ENCODE results near the gene ACTN1. TPM values are rescaled to one million over a fixed set of nuclear protein-coding genes. Genes with fewer than 3 reads are reported as not detected.

ACTN1 gene
- total RNA-seq, 1 experiment from 2014 or later: 212 TPM

DNA sequence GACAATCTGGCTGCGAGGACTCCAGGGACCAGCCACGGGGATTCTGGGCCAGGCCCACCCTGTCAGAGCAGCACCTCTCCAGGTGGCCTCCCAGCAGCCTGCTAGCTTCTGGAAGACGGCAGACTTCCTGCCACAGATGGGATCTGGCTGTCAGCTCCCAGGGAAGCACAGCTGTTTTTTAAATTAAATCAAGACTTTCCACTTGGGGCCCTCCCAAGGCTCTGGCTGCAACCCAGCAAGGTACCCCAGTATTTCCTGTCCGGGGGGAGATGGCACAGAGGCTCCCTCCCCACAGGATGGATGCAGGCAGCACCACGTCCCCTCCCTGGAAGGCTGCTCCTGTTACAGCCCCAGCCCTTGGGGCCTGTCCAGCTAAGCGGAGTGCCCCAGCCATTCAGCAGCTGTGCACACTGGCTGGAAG, 56.9 kb downstream of the ACTN1 start:
- ChIA-PET POLR2A (no interaction called here), CTCF (no interaction called here)
- no peaks in the 10 kb centered on the region for H3K27me3 ChIP-seq (ENCODE audit: control insufficient read depth, insufficient read depth, low read length)
- BruUV-seq (replicated peaks): no TSS peak
- 0 out of 2 replicates have a peak, but pooled peaks cover 2% of the 10 kb centered on the region for H3K36me3 ChIP-seq (ENCODE audit: control insufficient read depth, insufficient read depth, low read length)
- H3K27ac ChIP-seq (ENCODE audit: low read length): no peak overlapping the region
- no peak for DNase-seq (ENCODE audit: low read depth, low spot score)
- no peak overlapping the region for H3K4me3 ChIP-seq (ENCODE audit: low read depth in 2 of 2, low read length in 2 of 2)
- in situ Hi-C loops (cut with HindIII; ENCODE audit: low pct_unique_long_range_greater_than_20kb, low sequenced_read_pairs) (no loop called here), intact Hi-C loops (cut with micrococcal nuclease; ENCODE audit: unreplicated experiment) (no loop called here)
- TF ChIP-seq POLR2AphosphoS5 (IDR thresholded peaks at IDR 0.05; ENCODE audit: low read depth, low read length): no peak
- no peak for TF ChIP-seq TCF7L2 (IDR thresholded peaks at IDR 0.05; ENCODE audit: low read depth, low read length)
- TF ChIP-seq, protein P1, sequence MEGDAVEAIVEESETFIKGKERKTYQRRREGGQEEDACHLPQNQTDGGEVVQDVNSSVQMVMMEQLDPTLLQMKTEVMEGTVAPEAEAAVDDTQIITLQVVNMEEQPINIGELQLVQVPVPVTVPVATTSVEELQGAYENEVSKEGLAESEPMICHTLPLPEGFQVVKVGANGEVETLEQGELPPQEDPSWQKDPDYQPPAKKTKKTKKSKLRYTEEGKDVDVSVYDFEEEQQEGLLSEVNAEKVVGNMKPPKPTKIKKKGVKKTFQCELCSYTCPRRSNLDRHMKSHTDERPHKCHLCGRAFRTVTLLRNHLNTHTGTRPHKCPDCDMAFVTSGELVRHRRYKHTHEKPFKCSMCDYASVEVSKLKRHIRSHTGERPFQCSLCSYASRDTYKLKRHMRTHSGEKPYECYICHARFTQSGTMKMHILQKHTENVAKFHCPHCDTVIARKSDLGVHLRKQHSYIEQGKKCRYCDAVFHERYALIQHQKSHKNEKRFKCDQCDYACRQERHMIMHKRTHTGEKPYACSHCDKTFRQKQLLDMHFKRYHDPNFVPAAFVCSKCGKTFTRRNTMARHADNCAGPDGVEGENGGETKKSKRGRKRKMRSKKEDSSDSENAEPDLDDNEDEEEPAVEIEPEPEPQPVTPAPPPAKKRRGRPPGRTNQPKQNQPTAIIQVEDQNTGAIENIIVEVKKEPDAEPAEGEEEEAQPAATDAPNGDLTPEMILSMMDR (IDR thresholded peaks at IDR 0.05): no peak
- TF ChIP-seq SIN3A (IDR thresholded peaks at IDR 0.05; ENCODE audit: borderline replicate concordance, insufficient read depth, low read depth, low read length): no peak
- TF ChIP-seq, protein P2, sequence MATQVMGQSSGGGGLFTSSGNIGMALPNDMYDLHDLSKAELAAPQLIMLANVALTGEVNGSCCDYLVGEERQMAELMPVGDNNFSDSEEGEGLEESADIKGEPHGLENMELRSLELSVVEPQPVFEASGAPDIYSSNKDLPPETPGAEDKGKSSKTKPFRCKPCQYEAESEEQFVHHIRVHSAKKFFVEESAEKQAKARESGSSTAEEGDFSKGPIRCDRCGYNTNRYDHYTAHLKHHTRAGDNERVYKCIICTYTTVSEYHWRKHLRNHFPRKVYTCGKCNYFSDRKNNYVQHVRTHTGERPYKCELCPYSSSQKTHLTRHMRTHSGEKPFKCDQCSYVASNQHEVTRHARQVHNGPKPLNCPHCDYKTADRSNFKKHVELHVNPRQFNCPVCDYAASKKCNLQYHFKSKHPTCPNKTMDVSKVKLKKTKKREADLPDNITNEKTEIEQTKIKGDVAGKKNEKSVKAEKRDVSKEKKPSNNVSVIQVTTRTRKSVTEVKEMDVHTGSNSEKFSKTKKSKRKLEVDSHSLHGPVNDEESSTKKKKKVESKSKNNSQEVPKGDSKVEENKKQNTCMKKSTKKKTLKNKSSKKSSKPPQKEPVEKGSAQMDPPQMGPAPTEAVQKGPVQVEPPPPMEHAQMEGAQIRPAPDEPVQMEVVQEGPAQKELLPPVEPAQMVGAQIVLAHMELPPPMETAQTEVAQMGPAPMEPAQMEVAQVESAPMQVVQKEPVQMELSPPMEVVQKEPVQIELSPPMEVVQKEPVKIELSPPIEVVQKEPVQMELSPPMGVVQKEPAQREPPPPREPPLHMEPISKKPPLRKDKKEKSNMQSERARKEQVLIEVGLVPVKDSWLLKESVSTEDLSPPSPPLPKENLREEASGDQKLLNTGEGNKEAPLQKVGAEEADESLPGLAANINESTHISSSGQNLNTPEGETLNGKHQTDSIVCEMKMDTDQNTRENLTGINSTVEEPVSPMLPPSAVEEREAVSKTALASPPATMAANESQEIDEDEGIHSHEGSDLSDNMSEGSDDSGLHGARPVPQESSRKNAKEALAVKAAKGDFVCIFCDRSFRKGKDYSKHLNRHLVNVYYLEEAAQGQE (IDR thresholded peaks at IDR 0.05; ENCODE audit: insufficient read depth in 1 of 2, low read depth in 2 of 2, low read length in 1 of 2): no peak
- no peak for ATAC-seq
- H3K9me3 ChIP-seq (ENCODE audit: control insufficient read depth, insufficient read depth, low read depth, low read length): no peaks in the 10 kb centered on the region
- no peaks in the 10 kb centered on the region; the same call in 1 of the 2 replicates for H3K4me1 ChIP-seq (ENCODE audit: control insufficient read depth, insufficient read depth, low read length)

DNA sequence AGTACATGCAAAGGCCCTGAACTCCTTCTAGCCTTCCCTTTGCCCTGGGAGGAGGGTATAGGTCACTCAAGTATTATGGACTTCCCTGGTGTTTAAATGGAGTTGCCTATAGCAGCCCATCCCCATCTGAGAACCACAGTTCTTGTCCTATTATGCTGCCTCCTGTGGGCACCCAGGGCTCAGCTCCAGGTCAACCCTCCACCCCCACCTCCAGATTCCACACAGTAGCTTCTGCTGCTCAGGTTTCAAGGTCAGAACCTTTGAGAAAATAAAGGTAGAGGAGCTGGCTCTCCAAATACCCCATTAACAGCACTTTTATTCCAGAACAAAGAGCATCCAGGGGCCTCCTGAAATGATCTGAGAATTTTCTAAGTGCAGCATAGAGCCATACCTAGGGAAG, 57.4 kb downstream of the ACTN1 start:
- Histone ChIP-seq H3K36me3 (ENCODE audit: control insufficient read depth, insufficient read depth, low read length) (0 out of 2 replicates have a peak, but pooled peaks cover 2% of the 10 kb centered on the region), H3K9me3 (ENCODE audit: control insufficient read depth, insufficient read depth, low read depth, low read length) (no peaks in the 10 kb centered on the region), H3K4me3 (ENCODE audit: low read depth in 2 of 2, low read length in 2 of 2) (no peak overlapping the region), H3K27me3 (ENCODE audit: control insufficient read depth, insufficient read depth, low read length) (no peaks in the 10 kb centered on the region), H3K4me1 (ENCODE audit: control insufficient read depth, insufficient read depth, low read length) (no peaks in the 10 kb centered on the region; the same call in 1 of the 2 replicates), H3K27ac (ENCODE audit: low read length) (no peak overlapping the region)
- TF ChIP-seq, protein P1 (IDR thresholded peaks at IDR 0.05): no peak
- TF ChIP-seq POLR2AphosphoS5 (IDR thresholded peaks at IDR 0.05; ENCODE audit: low read depth, low read length): no peak
- TF ChIP-seq SIN3A (IDR thresholded peaks at IDR 0.05; ENCODE audit: borderline replicate concordance, insufficient read depth, low read depth, low read length): no peak
- TF ChIP-seq, protein P2 (IDR thresholded peaks at IDR 0.05; ENCODE audit: insufficient read depth in 1 of 2, low read depth in 2 of 2, low read length in 1 of 2): no peak
- no peak for TF ChIP-seq TCF7L2 (IDR thresholded peaks at IDR 0.05; ENCODE audit: low read depth, low read length)
- ChIA-PET CTCF (no interaction called here), POLR2A (no interaction called here)
- no peak for ATAC-seq
- DNase-seq (ENCODE audit: low read depth, low spot score): no peak
- intact Hi-C loops (cut with micrococcal nuclease; ENCODE audit: unreplicated experiment): no loop called here
- no TSS peak for BruUV-seq (replicated peaks)
- in situ Hi-C loops (cut with HindIII; ENCODE audit: low pct_unique_long_range_greater_than_20kb, low sequenced_read_pairs): no loop called here
